Hepatocyte (in vitro differentiated cells): ENCODE data around the gene SMARCD3.

ENCODE experiments used
- CTCF ChIP-seq: fragments of 200-600 bp; sonication (generic); IDR thresholded peaks from 2 replicates; pipeline ENCODE4 v1.5.1; 2016; ENCODE audit warnings: antibody characterized with exemption, mild to moderate bottlenecking; ENCODE audit not compliant: poor library complexity
- EZH2 ChIP-seq: fragments of 200-600 bp; sonication (generic); IDR thresholded peaks from 2 replicates; pipeline ENCODE4 v1.6.1; 2016; ENCODE audit warnings: antibody characterized with exemption, mild to moderate bottlenecking, borderline replicate concordance
- EZH2phosphoT487 ChIP-seq: fragments of 200-600 bp; sonication (generic); IDR thresholded peaks from one replicate; pipeline ENCODE4 v1.6.1; 2018; ENCODE audit warnings: antibody characterized with exemption, mild to moderate bottlenecking, low read depth, moderate library complexity; ENCODE audit not compliant: unreplicated experiment, severe bottlenecking

GRCh38 chr7:151229249-151229648, 19.2 kb downstream of the SMARCD3 start:
- no peak for TF ChIP-seq CTCF
- TF ChIP-seq EZH2: no peak
- TF ChIP-seq EZH2phosphoT487: no peak
